Measurements from ENCODE around the gene RANBP9. TPM values are rescaled to one million over a fixed set of nuclear protein-coding genes. Genes with fewer than 3 reads are reported as not detected.

Gene RANBP9
- total RNA-seq, 1 donor from 2014 or later: 42.1 TPM

- Mint-ChIP-seq H3K9me3 (ENCODE audit: unreplicated experiment) (no peaks in the 10 kb centered on the region), H3K27me3 (ENCODE audit: low read depth, unreplicated experiment) (no peaks in the 10 kb centered on the region), H3K4me3 (ENCODE audit: unreplicated experiment) (peak overlapping the region; percentile 94), H3K27ac (ENCODE audit: unreplicated experiment) (no peak overlapping the region), H3K4me1 (ENCODE audit: low read depth, unreplicated experiment) (peaks cover 13% of the 10 kb centered on the region), H3K36me3 (ENCODE audit: low read depth, unreplicated experiment) (peaks cover 6% of the 10 kb centered on the region)
- FAIRE-seq (no peak), DNase-seq (ENCODE audit: low read depth) (no peak)
- Histone ChIP-seq H3K27me3 (ENCODE audit: insufficient read depth, low read length) (no peaks in the 10 kb centered on the region), H3K4me2 (ENCODE audit: low read length) (peak overlapping the region; percentile 88), H2AFZ (ENCODE audit: low read depth, low read length) (no peak overlapping the region), H3K9me3 (ENCODE audit: insufficient read depth, low read depth, low read length) (no peaks in the 10 kb centered on the region), H3K79me2 (ENCODE audit: insufficient read depth, low read length) (peaks cover 46% of the 10 kb centered on the region), H3K27ac (ENCODE audit: low read depth, low read length) (no peak overlapping the region), H3K4me3 (ENCODE audit: insufficient read depth, low read depth, low read length) (no peak overlapping the region), H3K9ac (ENCODE audit: low read length) (peak overlapping the region; percentile 96), H3K36me3 (ENCODE audit: insufficient read depth, low read length) (peaks cover 44% of the 10 kb centered on the region), H3K4me1 (ENCODE audit: insufficient read depth, low read length) (peaks cover 13% of the 10 kb centered on the region), H4K20me1 (ENCODE audit: insufficient read depth, low read length) (peaks cover 30% of the 10 kb centered on the region)
- TF ChIP-seq CTCF (IDR thresholded peaks at IDR 0.05; ENCODE audit: insufficient read depth, low read depth, low read length): no peak
- no peak for TF ChIP-seq EZH2 (IDR thresholded peaks at IDR 0.05; ENCODE audit: insufficient read depth, low read length)
These were observed 94.6 kb downstream of the RANBP9 start for GRCh38 chr6:13617066-13617465.

- Mint-ChIP-seq H3K4me1 (ENCODE audit: low read depth, unreplicated experiment) (peaks cover 20% of the 10 kb centered on the region), H3K36me3 (ENCODE audit: low read depth, unreplicated experiment) (peaks cover 4% of the 10 kb centered on the region), H3K9me3 (ENCODE audit: unreplicated experiment) (no peaks in the 10 kb centered on the region), H3K27ac (ENCODE audit: unreplicated experiment) (peak overlapping the region; percentile 91), H3K27me3 (ENCODE audit: low read depth, unreplicated experiment) (no peaks in the 10 kb centered on the region), H3K4me3 (ENCODE audit: unreplicated experiment) (peak overlapping the region; percentile 94)
- Histone ChIP-seq H4K20me1 (ENCODE audit: insufficient read depth, low read length) (peaks cover 30% of the 10 kb centered on the region), H3K9ac (ENCODE audit: low read length) (peak overlapping the region; percentile 96), H3K36me3 (ENCODE audit: insufficient read depth, low read length) (peaks cover 31% of the 10 kb centered on the region), H3K4me3 (ENCODE audit: insufficient read depth, low read depth, low read length) (peak overlapping the region; percentile 97), H3K9me3 (ENCODE audit: insufficient read depth, low read depth, low read length) (no peaks in the 10 kb centered on the region), H3K27me3 (ENCODE audit: insufficient read depth, low read length) (no peaks in the 10 kb centered on the region), H3K4me1 (ENCODE audit: insufficient read depth, low read length) (peaks cover 13% of the 10 kb centered on the region), H3K4me2 (ENCODE audit: low read length) (peak overlapping the region; percentile 88), H3K79me2 (ENCODE audit: insufficient read depth, low read length) (peaks cover 46% of the 10 kb centered on the region), H3K27ac (ENCODE audit: low read depth, low read length) (peak overlapping the region; percentile 96), H2AFZ (ENCODE audit: low read depth, low read length) (peak overlapping the region; percentile 93)
- FAIRE-seq (no peak), DNase-seq (ENCODE audit: low read depth) (peak; percentile 35)
- TF ChIP-seq EZH2 (IDR thresholded peaks at IDR 0.05; ENCODE audit: insufficient read depth, low read length) (no peak), CTCF (IDR thresholded peaks at IDR 0.05; ENCODE audit: insufficient read depth, low read depth, low read length) (no peak)
These were observed 95.9 kb downstream of the RANBP9 start for GRCh38 chr6:13615792-13616120.

GRCh38 chr6:13614926-13615791 is 96.5 kb downstream of the RANBP9 start, which contains the start of gene NOL7:
TSS of gene NOL7 (plus strand) at chr6:13615335. CDS start at chr6:13615359, 24 bp downstream.
- H3K4me2 ChIP-seq (ENCODE audit: low read length): peak within 1 kb of the TSS; percentile 88
- Mint-ChIP-seq H3K27ac (ENCODE audit: unreplicated experiment) (peak within 1 kb of the TSS; percentile 91), H3K27me3 (ENCODE audit: low read depth, unreplicated experiment) (no peaks in the 10 kb centered on the region), H3K4me1 (ENCODE audit: low read depth, unreplicated experiment) (peaks cover 20% of the 10 kb centered on the region), H3K36me3 (ENCODE audit: low read depth, unreplicated experiment) (peaks cover 4% of the 10 kb centered on the region), H3K4me3 (ENCODE audit: unreplicated experiment) (peak within 1 kb of the TSS; percentile 94), H3K9me3 (ENCODE audit: unreplicated experiment) (no peaks in the 10 kb centered on the region)
- H3K27ac ChIP-seq (ENCODE audit: low read depth, low read length): peak within 1 kb of the TSS; percentile 96
- peaks cover 30% of the 10 kb centered on the region for H4K20me1 ChIP-seq (ENCODE audit: insufficient read depth, low read length)
- peaks cover 27% of the 10 kb centered on the region for H3K36me3 ChIP-seq (ENCODE audit: insufficient read depth, low read length)
- TF ChIP-seq EZH2 (IDR thresholded peaks at IDR 0.05; ENCODE audit: insufficient read depth, low read length): no peak
- peak; percentile 69 for TF ChIP-seq CTCF (IDR thresholded peaks at IDR 0.05; ENCODE audit: insufficient read depth, low read depth, low read length)
- peaks cover 13% of the 10 kb centered on the region for H3K4me1 ChIP-seq (ENCODE audit: insufficient read depth, low read length)
- no peaks in the 10 kb centered on the region for H3K27me3 ChIP-seq (ENCODE audit: insufficient read depth, low read length)
- H3K9me3 ChIP-seq (ENCODE audit: insufficient read depth, low read depth, low read length): no peaks in the 10 kb centered on the region
- peak within 1 kb of the TSS; percentile 93 for H2AFZ ChIP-seq (ENCODE audit: low read depth, low read length)
- DNase-seq (ENCODE audit: low read depth) (peak; percentile 95), FAIRE-seq (peak; percentile 47)
- H3K79me2 ChIP-seq (ENCODE audit: insufficient read depth, low read length): peaks cover 46% of the 10 kb centered on the region
- H3K4me3 ChIP-seq (ENCODE audit: insufficient read depth, low read depth, low read length): peak within 1 kb of the TSS; percentile 97
- H3K9ac ChIP-seq (ENCODE audit: low read length): peak within 1 kb of the TSS; percentile 96
